ENCODE measurements around the gene MARS1. TPM values are rescaled to one million over a fixed set of nuclear protein-coding genes. Genes with fewer than 3 reads are reported as not detected.

Gene MARS1
- total and polyA plus RNA-seq, 2 donors from 2014 or later, result 62.8 to 158 TPM

GRCh38 chr12:57475271-57476161, 12.4 kb upstream of the MARS1 start:
- no peak overlapping the region for H3K9ac ChIP-seq (ENCODE audit: low read length in 3 of 3)
- intact Hi-C loops (cut with DNase I), result no loop called here
- FAIRE-seq, result no peak

GRCh38 chr12:57476162-57476992, 11.5 kb upstream of the MARS1 start:
- FAIRE-seq (no peak), DNase-seq (peak in 2 of 5 donors; percentile 55 to 78)
- H3K4me3 ChIP-seq (ENCODE audit: low read length in 3 of 3), result peak overlapping the region; percentile 6 to 43 (median 18)
- H3K9me3 ChIP-seq (ENCODE audit: control insufficient read depth in 2 of 3, insufficient read depth in 1 of 3, low read length in 3 of 3), result no peaks in the 10 kb centered on the region
- H3K27me3 ChIP-seq (ENCODE audit: control insufficient read depth, insufficient read depth, low read length), result peaks cover 25% of the 10 kb centered on the region
- H3K9ac ChIP-seq (ENCODE audit: low read length in 3 of 3), result no peak overlapping the region
- no peaks in the 10 kb centered on the region for H3K36me3 ChIP-seq (ENCODE audit: control insufficient read depth in 2 of 3, insufficient read depth in 3 of 3, low read length in 3 of 3)
- intact Hi-C loops (cut with DNase I), result no loop called here
- peaks cover 0 to 18% (median 0%) of the 10 kb centered on the region in 3 donors for H3K4me1 ChIP-seq (ENCODE audit: control insufficient read depth in 2 of 3, insufficient read depth in 2 of 3, low read depth in 1 of 3, low read length in 3 of 3)
- peak overlapping the region in 1 of 2 donors; percentile 33 for H3K27ac ChIP-seq (ENCODE audit: low read depth in 2 of 2, low read length in 2 of 2)
- no peak for TF ChIP-seq CTCF (IDR thresholded peaks at IDR 0.05; ENCODE audit: borderline replicate concordance, extremely low read depth, insufficient read depth)

More at GRCh38 chr12:57475271-57476161, 12.4 kb upstream of the MARS1 start:
- Histone ChIP-seq H3K27ac (ENCODE audit: low read depth in 2 of 2, low read length in 2 of 2) (no peak overlapping the region), H3K36me3 (ENCODE audit: control insufficient read depth in 2 of 3, insufficient read depth in 3 of 3, low read length in 3 of 3) (no peaks in the 10 kb centered on the region), H3K4me1 (ENCODE audit: control insufficient read depth in 2 of 3, insufficient read depth in 2 of 3, low read depth in 1 of 3, low read length in 3 of 3) (peaks cover 0 to 18% (median 0%) of the 10 kb centered on the region in 3 donors), H3K27me3 (ENCODE audit: control insufficient read depth, insufficient read depth, low read length) (peaks cover 25% of the 10 kb centered on the region), H3K9me3 (ENCODE audit: control insufficient read depth in 2 of 3, insufficient read depth in 1 of 3, low read length in 3 of 3) (no peaks in the 10 kb centered on the region), H3K4me3 (ENCODE audit: low read length in 3 of 3) (peak overlapping the region; percentile 6 to 43 (median 10))
- peak; percentile 37 to 82 (median 55) for DNase-seq
- no peak for TF ChIP-seq CTCF (IDR thresholded peaks at IDR 0.05; ENCODE audit: borderline replicate concordance, extremely low read depth, insufficient read depth)

GRCh38 chr12:57476993-57477709, 10.7 kb upstream of the MARS1 start:
- no peak overlapping the region for H3K9ac ChIP-seq (ENCODE audit: low read length in 3 of 3)
- peak overlapping the region in 2 of 3 donors; percentile 17 to 32 for H3K4me3 ChIP-seq (ENCODE audit: low read length in 3 of 3)
- H3K36me3 ChIP-seq (ENCODE audit: control insufficient read depth in 2 of 3, insufficient read depth in 3 of 3, low read length in 3 of 3), result no peaks in the 10 kb centered on the region
- H3K27ac ChIP-seq (ENCODE audit: low read depth in 2 of 2, low read length in 2 of 2), result peak overlapping the region in 1 of 2 donors; percentile 33
- no peaks in the 10 kb centered on the region for H3K9me3 ChIP-seq (ENCODE audit: control insufficient read depth in 2 of 3, insufficient read depth in 1 of 3, low read length in 3 of 3)
- peak in 1 of 5 donors; percentile 34 for DNase-seq
- peaks cover 0 to 18% (median 0%) of the 10 kb centered on the region in 3 donors for H3K4me1 ChIP-seq (ENCODE audit: control insufficient read depth in 2 of 3, insufficient read depth in 2 of 3, low read depth in 1 of 3, low read length in 3 of 3)
- no peak for FAIRE-seq
- intact Hi-C loops (cut with DNase I), result no loop called here
- TF ChIP-seq CTCF (IDR thresholded peaks at IDR 0.05; ENCODE audit: borderline replicate concordance, extremely low read depth, insufficient read depth), result no peak
- peaks cover 25% of the 10 kb centered on the region for H3K27me3 ChIP-seq (ENCODE audit: control insufficient read depth, insufficient read depth, low read length)

Data from kidney (tissue), 14 donors.